Measurements from ENCODE around the gene CDH4. TPM values are rescaled to one million over a fixed set of nuclear protein-coding genes. Genes with fewer than 3 reads are reported as not detected.

CDH4 gene
- total and polyA plus RNA-seq, 2 donors (not counting 3 experiments of a cell fraction or from before 2014, with no cell fraction given) = 0.17 to 0.51 TPM

- H3K9me1 ChIP-seq (replicated peaks; ENCODE audit: control insufficient read depth, extremely low read depth, insufficient read depth, low read length) = no peaks in the 10 kb centered on the region
- H3K4me1 ChIP-seq (ENCODE audit: control insufficient read depth, extremely low read depth, insufficient read depth, low read length) = no peaks in the 10 kb centered on the region
- no peaks in the 10 kb centered on the region for H3K36me3 ChIP-seq (ENCODE audit: control insufficient read depth in 2 of 2, extremely low read depth in 1 of 2, insufficient read depth in 2 of 2, low read length in 2 of 2)
- no peak overlapping the region for H3K4me2 ChIP-seq (ENCODE audit: insufficient read depth, low read length)
- no peaks in the 10 kb centered on the region for H3K27me3 ChIP-seq (ENCODE audit: control insufficient read depth in 2 of 2, insufficient read depth in 2 of 2, low read length in 2 of 2)
- CTCF ChIA-PET = no interaction called here
- POLR2A ChIA-PET = no interaction called here
- no peak overlapping the region for H2AFZ ChIP-seq (ENCODE audit: low read depth, low read length)
- FAIRE-seq (no peak), DNase-seq (ENCODE audit: low read depth, low spot score) (no peak)
- no peak overlapping the region for H3K27ac ChIP-seq (ENCODE audit: insufficient read depth, low read depth, low read length)
- no peak overlapping the region for H3K9ac ChIP-seq (replicated peaks; ENCODE audit: extremely low read depth, insufficient read depth, low read length)
- no peaks in the 10 kb centered on the region for H3K9me3 ChIP-seq (replicated peaks; ENCODE audit: control insufficient read depth, insufficient read depth, low read length)
- H3K4me3 ChIP-seq (replicated peaks in 1 of 3; ENCODE audit: insufficient read depth in 1 of 3, low read depth in 1 of 3, low read length in 3 of 3) = no peak overlapping the region
- TF ChIP-seq JUN (IDR thresholded peaks at IDR 0.05; ENCODE audit: borderline replicate concordance, insufficient read depth, insufficient read length, low read depth) (no peak), POLR2A (IDR thresholded peaks at IDR 0.05; ENCODE audit: low read depth, low read length) (no peak), EZH2 (IDR thresholded peaks at IDR 0.05; ENCODE audit: borderline replicate concordance, low read depth, low read length, severe bottlenecking) (no peak), FOS (IDR thresholded peaks at IDR 0.05; ENCODE audit: borderline replicate concordance, insufficient read depth, low read length) (no peak)
- TF ChIP-seq, protein P1, sequence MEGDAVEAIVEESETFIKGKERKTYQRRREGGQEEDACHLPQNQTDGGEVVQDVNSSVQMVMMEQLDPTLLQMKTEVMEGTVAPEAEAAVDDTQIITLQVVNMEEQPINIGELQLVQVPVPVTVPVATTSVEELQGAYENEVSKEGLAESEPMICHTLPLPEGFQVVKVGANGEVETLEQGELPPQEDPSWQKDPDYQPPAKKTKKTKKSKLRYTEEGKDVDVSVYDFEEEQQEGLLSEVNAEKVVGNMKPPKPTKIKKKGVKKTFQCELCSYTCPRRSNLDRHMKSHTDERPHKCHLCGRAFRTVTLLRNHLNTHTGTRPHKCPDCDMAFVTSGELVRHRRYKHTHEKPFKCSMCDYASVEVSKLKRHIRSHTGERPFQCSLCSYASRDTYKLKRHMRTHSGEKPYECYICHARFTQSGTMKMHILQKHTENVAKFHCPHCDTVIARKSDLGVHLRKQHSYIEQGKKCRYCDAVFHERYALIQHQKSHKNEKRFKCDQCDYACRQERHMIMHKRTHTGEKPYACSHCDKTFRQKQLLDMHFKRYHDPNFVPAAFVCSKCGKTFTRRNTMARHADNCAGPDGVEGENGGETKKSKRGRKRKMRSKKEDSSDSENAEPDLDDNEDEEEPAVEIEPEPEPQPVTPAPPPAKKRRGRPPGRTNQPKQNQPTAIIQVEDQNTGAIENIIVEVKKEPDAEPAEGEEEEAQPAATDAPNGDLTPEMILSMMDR (IDR thresholded peaks at IDR 0.05; ENCODE audit: extremely low read depth in 1 of 2, insufficient read depth in 1 of 2, low read depth in 1 of 2, low read length in 2 of 2) = no peak
- TF ChIP-seq, protein P2, sequence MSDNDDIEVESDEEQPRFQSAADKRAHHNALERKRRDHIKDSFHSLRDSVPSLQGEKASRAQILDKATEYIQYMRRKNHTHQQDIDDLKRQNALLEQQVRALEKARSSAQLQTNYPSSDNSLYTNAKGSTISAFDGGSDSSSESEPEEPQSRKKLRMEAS (IDR thresholded peaks at IDR 0.05; ENCODE audit: insufficient read depth, insufficient read length) = no peak
- dilution Hi-C loops (cut with MboI; ENCODE audit: extremely low pct_ligation_motif_present, low sequenced_read_pairs) (no loop called here), intact Hi-C loops (cut with micrococcal nuclease) (no loop called here)
- H4K20me1 ChIP-seq (replicated peaks; ENCODE audit: control insufficient read depth, extremely low read depth, insufficient read depth, low read length) = no peaks in the 10 kb centered on the region
- BruUV-seq (replicated peaks) = no TSS peak
- H3K79me2 ChIP-seq (ENCODE audit: control insufficient read depth, insufficient read depth, low read length) = no peaks in the 10 kb centered on the region
Measured at GRCh38 chr20:61887596-61888093, 635.6 kb downstream of the CDH4 start.

Measured in endothelial cell of umbilical vein (primary cell).